Dermis blood vessel endothelial cell (primary cell): ENCODE measurements around the gene MLLT3. TPM values are rescaled to one million over a fixed set of nuclear protein-coding genes. Genes with fewer than 3 reads are reported as not detected.

Experiments
- DNase-seq: peaks from one replicate; pipeline ENCODE4 v3.0.0; 2010
- total RNA-seq: library from RNA; depleted of rRNA; stranded (reverse); fragments of >200 nt; gene quantifications from 2 replicates; pipeline ENCODE4 v1.2.3, GENCODE V29; 2014

The MLLT3 gene
- total RNA-seq, 1 donor from 2014 or later: 7.3 TPM

- no peak for DNase-seq
Observed at GRCh38 chr9:20508242-20508641, 114.1 kb downstream of the MLLT3 start.

GRCh38 chr9:20507431-20507830, 114.9 kb downstream of the MLLT3 start:
- no peak for DNase-seq

- DNase-seq: no peak
Observed at GRCh38 chr9:20506099-20506900, 116.0 kb downstream of the MLLT3 start.

- no peak for DNase-seq
Observed at GRCh38 chr9:20505574-20505973, 116.7 kb downstream of the MLLT3 start.

GRCh38 chr9:20504930-20505329, 117.4 kb downstream of the MLLT3 start:
- no peak for DNase-seq

GRCh38 chr9:20500101-20500500, 122.2 kb downstream of the MLLT3 start:
- no peak for DNase-seq

GRCh38 chr9:20499013-20499412, 123.3 kb downstream of the MLLT3 start:
- DNase-seq: no peak

GRCh38 chr9:20496328-20496727, 126.0 kb downstream of the MLLT3 start:
- no peak for DNase-seq

GRCh38 chr9:20495098-20495497, 127.2 kb downstream of the MLLT3 start:
- DNase-seq: no peak

GRCh38 chr9:20494035-20494434, 128.3 kb downstream of the MLLT3 start:
- no peak for DNase-seq

GRCh38 chr9:20492772-20493171, 129.5 kb downstream of the MLLT3 start:
- no peak for DNase-seq

- DNase-seq: no peak
Observed at GRCh38 chr9:20491612-20492011, 130.7 kb downstream of the MLLT3 start.

GRCh38 chr9:20490246-20490834, 132.0 kb downstream of the MLLT3 start:
- DNase-seq: no peak

- DNase-seq: no peak
Observed at GRCh38 chr9:20488691-20489090, 133.6 kb downstream of the MLLT3 start.

- no peak for DNase-seq
Observed at GRCh38 chr9:20486552-20486951, 135.7 kb downstream of the MLLT3 start.

- no peak for DNase-seq
Observed at GRCh38 chr9:20481437-20481836, 140.9 kb downstream of the MLLT3 start.

- no peak for DNase-seq
Observed at GRCh38 chr9:20480249-20480648, 142.1 kb downstream of the MLLT3 start.

GRCh38 chr9:20479419-20480155, 142.7 kb downstream of the MLLT3 start:
- no peak for DNase-seq

- no peak for DNase-seq
Observed at GRCh38 chr9:20478786-20479185, 143.5 kb downstream of the MLLT3 start.

GRCh38 chr9:20477940-20478620, 144.2 kb downstream of the MLLT3 start:
- no peak for DNase-seq

GRCh38 chr9:20476912-20477521, 145.3 kb downstream of the MLLT3 start:
- no peak for DNase-seq

- no peak for DNase-seq
Observed at GRCh38 chr9:20474496-20474895, 147.8 kb downstream of the MLLT3 start.
